NB4 (cell line): ENCODE measurements around the gene VPS8.

ENCODE experiments used
- MYC ChIP-seq: IDR thresholded peaks from 2 replicates; pipeline ENCODE4 v1.6.1; 2011; ENCODE audit warnings: low read depth, low read length
- POLR2A ChIP-seq: IDR thresholded peaks from 2 replicates; pipeline ENCODE4 v1.6.1; 2011; ENCODE audit warnings: mild to moderate bottlenecking; ENCODE audit not compliant: insufficient read length; ENCODE audit errors: extremely low read depth
- TF ChIP-seq, protein P1 (sequence below): IDR thresholded peaks from one replicate; pipeline ENCODE4 v1.5.1; 2012; ENCODE audit warnings: low read depth, low read length
- TF ChIP-seq, protein P2 (sequence below): IDR thresholded peaks from 2 replicates; pipeline ENCODE4 v1.6.1; 2011; ENCODE audit warnings: low read depth, low read length

DNA sequence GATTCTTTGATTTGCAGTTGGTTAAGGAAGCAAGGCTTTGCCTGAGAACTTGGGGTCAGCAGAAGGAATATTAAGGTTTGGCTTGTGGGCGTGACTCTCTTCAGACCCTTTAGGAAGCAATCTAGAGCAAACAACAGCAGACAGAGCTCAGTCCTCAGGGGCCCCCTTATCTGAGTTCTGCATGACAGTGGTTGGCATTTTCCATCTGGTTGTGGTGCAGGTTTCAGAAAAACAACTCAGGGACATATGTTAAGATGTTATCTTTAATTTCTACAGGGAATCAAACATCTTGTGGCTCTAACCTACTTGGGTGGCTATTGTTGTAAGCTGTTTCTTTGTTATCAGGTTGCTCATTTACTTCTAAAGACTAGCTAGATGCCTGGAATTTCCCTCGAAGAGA is 141.4 kb downstream of the VPS8 start:
- TF ChIP-seq, protein P1, sequence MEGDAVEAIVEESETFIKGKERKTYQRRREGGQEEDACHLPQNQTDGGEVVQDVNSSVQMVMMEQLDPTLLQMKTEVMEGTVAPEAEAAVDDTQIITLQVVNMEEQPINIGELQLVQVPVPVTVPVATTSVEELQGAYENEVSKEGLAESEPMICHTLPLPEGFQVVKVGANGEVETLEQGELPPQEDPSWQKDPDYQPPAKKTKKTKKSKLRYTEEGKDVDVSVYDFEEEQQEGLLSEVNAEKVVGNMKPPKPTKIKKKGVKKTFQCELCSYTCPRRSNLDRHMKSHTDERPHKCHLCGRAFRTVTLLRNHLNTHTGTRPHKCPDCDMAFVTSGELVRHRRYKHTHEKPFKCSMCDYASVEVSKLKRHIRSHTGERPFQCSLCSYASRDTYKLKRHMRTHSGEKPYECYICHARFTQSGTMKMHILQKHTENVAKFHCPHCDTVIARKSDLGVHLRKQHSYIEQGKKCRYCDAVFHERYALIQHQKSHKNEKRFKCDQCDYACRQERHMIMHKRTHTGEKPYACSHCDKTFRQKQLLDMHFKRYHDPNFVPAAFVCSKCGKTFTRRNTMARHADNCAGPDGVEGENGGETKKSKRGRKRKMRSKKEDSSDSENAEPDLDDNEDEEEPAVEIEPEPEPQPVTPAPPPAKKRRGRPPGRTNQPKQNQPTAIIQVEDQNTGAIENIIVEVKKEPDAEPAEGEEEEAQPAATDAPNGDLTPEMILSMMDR, result no peak
- TF ChIP-seq POLR2A (no peak), MYC (no peak)
- TF ChIP-seq, protein P2, sequence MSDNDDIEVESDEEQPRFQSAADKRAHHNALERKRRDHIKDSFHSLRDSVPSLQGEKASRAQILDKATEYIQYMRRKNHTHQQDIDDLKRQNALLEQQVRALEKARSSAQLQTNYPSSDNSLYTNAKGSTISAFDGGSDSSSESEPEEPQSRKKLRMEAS, result no peak
